Small intestine (tissue), 7 donors: ENCODE measurements around the gene MRPL48. TPM values are rescaled to one million over a fixed set of nuclear protein-coding genes. Genes with fewer than 3 reads are reported as not detected.
A peak's percentile ranks its signal among the peaks of the same experiment; 100 is the strongest.
"Not testable (repeated sequence)": the region's sequence is repeated elsewhere in the genome, so short reads cannot be mapped to it uniquely, and the experiment has no call there.

Source experiments
- DNase-seq, 2 donors: peaks; one replicate each; pipeline versions ENCODE4 v3.0.0 to v3.0.0-alpha.2; 2013
- FAIRE-seq: peaks from 2 replicates; lab custom pipeline; 2012; peaks lifted over from hg19 to GRCh38; lab: Jason Lieb, UNC
- H3K27ac ChIP-seq, 3 donors: one replicate each; pipeline ENCODE4 v1.5.1; 2013; ENCODE audit warnings: low read length in 2 of 3, mild to moderate bottlenecking in 2 of 3, control low read depth in 1 of 3, inconsistent platforms in 1 of 3, low read depth in 1 of 3, moderate library complexity in 1 of 3
- H3K27me3 ChIP-seq, 3 donors: one replicate each; pipeline ENCODE4 v1.6.1; 2013; ENCODE audit warnings: low read length in 3 of 3, inconsistent platforms in 1 of 3; ENCODE audit not compliant: control insufficient read depth in 3 of 3, insufficient read depth in 3 of 3
- H3K36me3 ChIP-seq, 3 donors: one replicate each; pipeline ENCODE4 v1.6.1; 2013; ENCODE audit warnings: low read length in 3 of 3, inconsistent platforms in 1 of 3, low read depth in 1 of 3, mild to moderate bottlenecking in 1 of 3, moderate library complexity in 1 of 3; ENCODE audit not compliant: control insufficient read depth in 3 of 3, insufficient read depth in 2 of 3
- H3K4me1 ChIP-seq, 3 donors: one replicate each; pipeline ENCODE4 v1.6.1; 2013; ENCODE audit warnings: low read length in 2 of 3, inconsistent platforms in 1 of 3, low read depth in 1 of 3, mild to moderate bottlenecking in 1 of 3, moderate library complexity in 1 of 3; ENCODE audit not compliant: control insufficient read depth in 3 of 3, insufficient read depth in 2 of 3
- H3K4me3 ChIP-seq, 3 donors: one replicate each; pipeline ENCODE4 v1.5.1; 2013; ENCODE audit warnings: low read length in 3 of 3, control low read depth in 1 of 3, inconsistent platforms in 1 of 3, low read depth in 1 of 3, mild to moderate bottlenecking in 1 of 3, moderate library complexity in 1 of 3
- H3K9me3 ChIP-seq, 2 donors: one replicate each; pipeline ENCODE4 v1.6.1; 2013; ENCODE audit warnings: low read depth in 1 of 2, low read length in 1 of 2; ENCODE audit not compliant: control insufficient read depth in 2 of 2, insufficient read depth in 1 of 2
- WGBS, 3 donors: extraction: QIAGEN DNeasy Blood & Tissue Kit; methylation state at CpG; one replicate each; pipeline ENCODE4 v1.1.7; 2013; 5-methylcytosine and 5-hydroxymethylcytosine counted together
- polyA plus RNA-seq, 4 donors: library from polyadenylated mRNA; stranded (reverse) in 3 of 4; unstranded in 1 of 4; fragments of 200-250 nt in 3 of 4; fragments of 120-200 nt in 1 of 4; gene quantifications; one replicate each; pipeline versions ENCODE4 v1.2.1 to v1.2.3, GENCODE V29; 2013
- donor health status: healthy with polysubstance abuse.
- donor health status: control.
- donor health status: control.
- donor health status: Bipolar disorder and iron deficiency.
- donor health status: healthy.

Gene MRPL48
- polyA plus RNA-seq, 4 donors = 38.9 to 74.3 (median 58.9) TPM

DNA sequence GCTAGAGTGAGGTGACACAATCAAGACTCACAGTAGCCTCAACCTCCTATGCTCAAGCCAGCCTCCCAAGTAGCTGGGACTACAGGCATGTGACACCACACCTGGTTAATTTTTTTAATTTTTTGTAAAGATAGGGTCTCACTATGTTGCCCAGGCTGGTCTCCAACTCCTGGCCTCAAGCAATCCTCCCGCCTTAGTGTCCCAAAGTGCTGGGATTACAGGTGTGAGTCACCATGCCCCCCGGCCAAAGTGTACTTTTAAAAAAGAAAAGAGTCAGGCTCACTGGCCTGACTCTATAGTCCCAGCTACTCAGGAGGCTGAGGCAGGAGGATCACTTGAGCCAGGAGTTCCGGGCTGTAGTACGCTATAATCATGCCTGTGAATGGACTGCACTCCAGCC is 36.8 kb upstream of the MRPL48 start:
- not testable (repeated sequence) for H3K27ac ChIP-seq, DNase-seq, FAIRE-seq, H3K27me3 ChIP-seq, H3K4me3 ChIP-seq, H3K9me3 ChIP-seq
- peaks cover 6 to 36% (median 8%) of the 10 kb centered on the region in 3 donors for H3K4me1 ChIP-seq
- H3K36me3 ChIP-seq = peaks cover 0 to 21% (median 2%) of the 10 kb centered on the region in 3 donors
- 90 to 96% (median 94%) methylated on average over 4 of the region's 4 CpGs for WGBS, 3 donors

DNA sequence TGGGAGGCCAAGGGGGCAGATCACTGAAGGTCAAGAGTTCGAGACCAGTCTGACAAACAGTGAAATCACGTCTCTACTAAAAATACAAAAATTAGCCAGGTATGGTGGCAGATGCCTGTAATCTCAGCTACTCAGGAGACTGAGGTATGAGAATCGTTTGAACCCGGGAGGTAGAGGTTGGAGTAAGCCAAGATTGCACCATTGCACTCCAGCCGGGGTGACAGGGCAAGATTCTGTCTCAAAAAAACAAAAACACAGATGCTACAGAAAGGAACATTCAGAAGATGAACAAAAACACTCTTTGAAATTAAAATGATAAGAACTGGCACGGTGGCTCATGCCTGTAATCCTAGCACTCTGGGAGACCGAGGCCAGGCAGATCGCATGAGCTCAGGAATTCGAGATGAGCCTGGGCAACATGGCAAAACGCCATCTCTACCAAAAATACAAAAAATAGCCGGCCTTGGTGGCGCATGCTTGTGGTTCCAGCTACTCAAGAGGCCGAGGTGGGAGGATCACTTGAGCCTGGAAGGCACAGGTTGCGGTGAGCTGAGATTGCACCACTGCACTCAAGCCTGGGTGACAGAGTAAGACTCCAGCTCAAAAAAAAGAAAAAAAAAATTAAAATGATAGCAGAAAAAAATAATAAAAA is 35.3 kb upstream of the MRPL48 start:
- no peaks in the 10 kb centered on the region for H3K9me3 ChIP-seq
- DNase-seq = no peak
- 91 to 92% (median 92%) methylated on average over 14 of the region's 14 CpGs for WGBS, 3 donors
- H3K4me1 ChIP-seq = peaks cover 6 to 39% (median 8%) of the 10 kb centered on the region in 3 donors
- H3K36me3 ChIP-seq = peaks cover 0 to 22% (median 0%) of the 10 kb centered on the region in 3 donors
- no peak overlapping the region for H3K27ac ChIP-seq
- H3K4me3 ChIP-seq = no peak overlapping the region
- no peak for FAIRE-seq
- H3K27me3 ChIP-seq = no peaks in the 10 kb centered on the region

- 82 to 83% (median 83%) methylated on average over 7 of the region's 7 CpGs for WGBS, 3 donors
- no peaks in the 10 kb centered on the region for H3K9me3 ChIP-seq
- no peak for DNase-seq
- H3K27me3 ChIP-seq = no peaks in the 10 kb centered on the region
- peaks cover 0 to 22% (median 0%) of the 10 kb centered on the region in 3 donors for H3K36me3 ChIP-seq
- no peak for FAIRE-seq
- peaks cover 6 to 37% (median 10%) of the 10 kb centered on the region in 3 donors for H3K4me1 ChIP-seq
- H3K27ac ChIP-seq = peak overlapping the region in 1 of 3 donors; percentile 19
- H3K4me3 ChIP-seq = no peak overlapping the region
Measured at GRCh38 chr11:73752903-73753302, 34.8 kb upstream of the MRPL48 start.

DNA sequence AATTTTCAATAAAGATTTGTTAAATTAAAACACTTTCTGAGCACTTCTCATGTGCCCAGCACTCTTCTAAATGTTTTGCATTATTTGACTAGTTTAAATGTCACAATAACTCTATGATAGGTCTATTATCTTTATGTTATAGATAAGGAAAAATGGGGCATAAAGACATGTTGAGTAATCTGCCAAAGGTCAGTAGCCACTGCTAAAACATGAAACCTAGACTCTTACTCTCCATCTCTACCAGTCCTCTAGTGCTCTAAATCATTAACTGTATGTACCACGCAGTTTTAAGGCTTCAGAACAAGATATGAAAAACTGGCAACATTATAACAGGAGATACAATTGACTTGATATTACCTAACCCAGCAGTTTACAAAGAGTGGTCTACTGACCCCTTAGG is 33.7 kb upstream of the MRPL48 start:
- H3K9me3 ChIP-seq = no peaks in the 10 kb centered on the region
- DNase-seq = peak; percentile 73 to 84
- no peak overlapping the region for H3K4me3 ChIP-seq
- no peaks in the 10 kb centered on the region for H3K27me3 ChIP-seq
- H3K27ac ChIP-seq = peak overlapping the region in 1 of 3 donors; percentile 46
- peaks cover 0 to 22% (median 0%) of the 10 kb centered on the region in 3 donors for H3K36me3 ChIP-seq
- peaks cover 6 to 34% (median 10%) of the 10 kb centered on the region in 3 donors for H3K4me1 ChIP-seq
- FAIRE-seq = no peak
- WGBS, 3 donors = 23 to 74% (median 50%) methylated on average over 1 of the region's 1 CpG

DNA sequence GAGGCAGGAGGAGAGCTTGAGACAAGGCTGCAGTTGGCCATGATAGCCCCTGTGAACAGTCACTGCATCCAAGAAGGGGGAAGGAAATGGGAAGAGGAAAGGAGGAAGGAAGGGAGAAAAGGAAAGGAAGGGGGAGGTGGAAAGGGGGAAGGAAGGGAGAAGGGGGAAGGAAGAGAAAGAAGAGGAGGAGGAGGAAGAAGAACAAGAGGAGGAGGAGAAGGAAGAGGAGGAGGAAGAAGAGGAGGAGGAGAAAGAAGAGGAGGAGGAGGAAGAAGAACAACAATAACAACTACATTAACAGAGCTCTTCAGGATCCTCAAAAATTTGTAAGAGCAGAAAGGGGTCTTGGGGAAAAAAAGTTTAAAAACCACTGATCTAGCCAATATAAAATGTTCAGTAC is 32.0 kb upstream of the MRPL48 start:
- DNase-seq (no peak), FAIRE-seq (no peak)
- Histone ChIP-seq H3K36me3 (peaks cover 0 to 22% (median 0%) of the 10 kb centered on the region in 3 donors), H3K4me1 (peaks cover 3 to 30% (median 6%) of the 10 kb centered on the region in 3 donors), H3K4me3 (no peak overlapping the region), H3K27me3 (no peaks in the 10 kb centered on the region), H3K27ac (no peak overlapping the region), H3K9me3 (no peaks in the 10 kb centered on the region)

- no peak overlapping the region for H3K4me3 ChIP-seq
- FAIRE-seq (no peak), DNase-seq (no peak)
- peaks cover 3 to 21% (median 6%) of the 10 kb centered on the region in 3 donors for H3K4me1 ChIP-seq
- peaks cover 0 to 16% (median 0%) of the 10 kb centered on the region in 3 donors for H3K36me3 ChIP-seq
- H3K9me3 ChIP-seq = no peaks in the 10 kb centered on the region
- H3K27me3 ChIP-seq = no peaks in the 10 kb centered on the region
- 88 to 90% (median 89%) methylated on average over 5 of the region's 5 CpGs for WGBS, 3 donors
- no peak overlapping the region for H3K27ac ChIP-seq
Measured at GRCh38 chr11:73757598-73757997, 30.1 kb upstream of the MRPL48 start.

DNA sequence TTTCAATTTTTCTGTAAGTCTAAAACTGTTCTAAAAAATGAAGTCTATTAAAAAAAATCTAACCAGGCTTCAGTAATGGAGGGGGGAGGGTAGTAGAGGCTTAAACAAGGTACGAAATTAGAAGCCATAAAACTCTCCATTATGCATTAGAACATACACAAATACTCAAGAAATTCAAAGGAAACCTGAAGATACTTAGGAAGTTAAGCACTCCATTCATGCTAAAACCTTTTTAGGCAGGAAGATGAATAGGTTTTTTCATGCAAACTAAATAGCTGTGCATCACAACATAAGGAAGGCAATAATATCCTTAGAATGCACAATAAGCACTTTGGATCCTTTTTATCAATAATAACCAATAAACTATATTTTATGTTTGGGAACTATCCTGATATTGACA is 29.2 kb upstream of the MRPL48 start:
- DNase-seq (no peak), FAIRE-seq (no peak)
- Histone ChIP-seq H3K36me3 (peaks cover 0 to 11% (median 0%) of the 10 kb centered on the region in 3 donors), H3K4me1 (peaks cover 0 to 16% (median 3%) of the 10 kb centered on the region in 3 donors), H3K4me3 (peak overlapping the region in 2 of 3 donors; percentile 93 to 98), H3K27ac (no peak overlapping the region), H3K9me3 (no peaks in the 10 kb centered on the region), H3K27me3 (no peaks in the 10 kb centered on the region)
- 12 to 48% (median 44%) methylated on average over 1 of the region's 1 CpG for whole genome bisulfite sequencing, 3 donors

DNA sequence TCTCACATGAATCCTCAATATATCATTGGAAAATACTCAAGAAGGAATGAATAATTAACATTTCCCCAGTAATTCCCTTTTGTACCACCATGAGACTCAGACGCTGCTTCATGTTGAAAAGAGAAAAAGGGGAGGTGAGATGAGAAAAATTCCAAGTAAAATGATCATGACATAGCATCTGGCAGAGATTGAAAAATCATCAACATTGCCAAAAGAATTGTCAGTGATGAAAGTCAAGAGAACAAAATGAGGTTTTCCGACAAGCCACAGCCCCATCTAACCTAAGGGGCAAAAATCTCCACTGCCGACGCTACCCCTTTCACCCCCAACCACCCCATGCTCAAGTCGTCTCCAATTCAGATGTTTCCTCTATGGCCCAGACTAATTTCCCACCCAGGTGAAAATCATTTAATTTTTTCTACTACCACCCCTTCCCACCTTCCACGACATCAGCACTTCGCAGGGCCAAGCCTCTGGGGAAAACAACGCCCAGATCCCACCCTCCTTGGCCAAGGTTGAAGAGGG is 28.0 kb upstream of the MRPL48 start:
- Histone ChIP-seq H3K9me3 (no peaks in the 10 kb centered on the region), H3K4me1 (peaks cover 0 to 9% (median 3%) of the 10 kb centered on the region in 3 donors), H3K4me3 (peak overlapping the region; percentile 93 to 99 (median 98)), H3K27me3 (no peaks in the 10 kb centered on the region), H3K36me3 (peaks cover 0 to 9% (median 0%) of the 10 kb centered on the region in 3 donors), H3K27ac (peak overlapping the region; percentile 95 to 99 (median 98))
- no peak for FAIRE-seq
- DNase-seq = no peak
- WGBS, 3 donors = 3 to 5% (median 3%) methylated on average over 8 of the region's 8 CpGs
